Keratinocyte (primary cell): ENCODE data around the gene PCSK2. TPM values are rescaled to one million over a fixed set of nuclear protein-coding genes. Genes with fewer than 3 reads are reported as not detected.

ENCODE experiments used
- DNase-seq: peaks from one replicate; pipeline ENCODE4 v3.0.0-alpha.2; 2011; ENCODE audit warnings: low read depth, missing footprints, low spot score
- FAIRE-seq: peaks from 2 replicates; lab custom pipeline; 2011; peaks lifted over from hg19 to GRCh38; lab: Jason Lieb, UNC
- H2AFZ ChIP-seq: 2 replicates; pipeline ENCODE4 v1.6.0; 2012; ENCODE audit warnings: low read length, control low read depth, inconsistent platforms; ENCODE audit not compliant: control insufficient read depth
- H3K27ac ChIP-seq: 2 replicates; pipeline ENCODE4 v1.5.1; 2011; ENCODE audit warnings: low read length; ENCODE audit not compliant: control insufficient read depth, insufficient read depth
- H3K27me3 ChIP-seq: 3 replicates; pipeline ENCODE4 v1.6.0; 2011; ENCODE audit warnings: low read length; ENCODE audit not compliant: control insufficient read depth, insufficient read depth; ENCODE audit errors: extremely low read depth
- H3K36me3 ChIP-seq, 2 experiments: 2 replicates in 1 of 2; 3 replicates in 1 of 2; pipeline ENCODE4 v1.5.1; 2011; ENCODE audit warnings: low read length in 2 of 2, mild to moderate bottlenecking in 1 of 2; ENCODE audit not compliant: control insufficient read depth in 2 of 2, insufficient read depth in 2 of 2; ENCODE audit errors: extremely low read depth in 1 of 2
- H3K4me1 ChIP-seq: 3 replicates; pipeline ENCODE4 v1.5.1; 2011; ENCODE audit warnings: low read length; ENCODE audit not compliant: control insufficient read depth, insufficient read depth; ENCODE audit errors: extremely low read depth
- H3K4me2 ChIP-seq: 3 replicates; pipeline ENCODE4 v1.6.0; 2011; ENCODE audit warnings: low read depth, low read length; ENCODE audit not compliant: control insufficient read depth, insufficient read depth; ENCODE audit errors: extremely low read depth
- H3K4me3 ChIP-seq, 3 experiments: fragments of 200-600 bp in 1 of 3; sonication (generic) in 1 of 3; 2 replicates in 2 of 3; 3 replicates in 1 of 3; pipeline ENCODE4 v1.5.1; 2011 to 2016; ENCODE audit warnings: low read length in 3 of 3, mild to moderate bottlenecking in 3 of 3, control low read depth in 2 of 3, inconsistent platforms in 1 of 3, low read depth in 1 of 3, mixed read lengths in 1 of 3, mixed run types in 1 of 3, moderate library complexity in 1 of 3; ENCODE audit not compliant: control insufficient read depth in 2 of 3, insufficient read depth in 2 of 3; ENCODE audit errors: extremely low read depth in 1 of 3
- H3K79me2 ChIP-seq: 2 replicates; pipeline ENCODE4 v1.6.0; 2012; ENCODE audit warnings: low read length; ENCODE audit not compliant: control insufficient read depth, insufficient read depth
- H3K9ac ChIP-seq: 3 replicates; pipeline ENCODE4 v1.6.0; 2011; ENCODE audit warnings: low read length; ENCODE audit not compliant: control insufficient read depth, insufficient read depth; ENCODE audit errors: extremely low read depth
- H3K9me1 ChIP-seq: 3 replicates; pipeline ENCODE4 v1.6.0; 2011; ENCODE audit warnings: low read length; ENCODE audit not compliant: control insufficient read depth, insufficient read depth; ENCODE audit errors: extremely low read depth
- H3K9me3 ChIP-seq: 2 replicates; pipeline ENCODE4 v1.5.1; 2012; ENCODE audit warnings: low read depth, low read length; ENCODE audit not compliant: control insufficient read depth
- H4K20me1 ChIP-seq: 3 replicates; pipeline ENCODE4 v1.6.0; 2011; ENCODE audit warnings: low read length; ENCODE audit not compliant: control insufficient read depth, insufficient read depth; ENCODE audit errors: extremely low read depth
- CTCF ChIP-seq, 3 experiments: IDR thresholded peaks in 1 of 3; conservative IDR thresholded peaks in 1 of 3; optimal IDR thresholded peaks in 1 of 3; 2 replicates in 2 of 3; 3 replicates in 1 of 3; pipeline versions ENCODE3 to v1.5.1; 2011; ENCODE audit warnings: low read length in 3 of 3, mild to moderate bottlenecking in 3 of 3, moderate library complexity in 2 of 3, control low read depth in 1 of 3, inconsistent platforms in 1 of 3; ENCODE audit not compliant: insufficient read depth in 2 of 3; ENCODE audit errors: extremely low read depth in 1 of 3
- EZH2 ChIP-seq: IDR thresholded peaks from one replicate; pipeline ENCODE4 v1.6.1; 2012; ENCODE audit warnings: inconsistent platforms, mild to moderate bottlenecking, low read length, moderate library complexity
- dilution Hi-C: fragments of 300-500 bp; cut with MboI; formaldehyde crosslinking; loops from one replicate; pipeline ENCODE4 v1.7.0; 2020; ENCODE audit warnings: low sequenced_read_pairs; ENCODE audit not compliant: extremely low pct_ligation_motif_present
- polyA plus RNA-seq, 5 experiments: library from polyadenylated mRNA; depleted of rRNA in 3 of 5; stranded (reverse) in 3 of 5; stranded (forward) in 1 of 5; unstranded in 1 of 5; fragments of >200 nt; gene quantifications; 1 replicate in 1 of 5; 2 replicates in 3 of 5; 3 replicates in 1 of 5; pipeline versions ENCODE4 v1.2.1 to v1.2.3, GENCODE V29; 2011 to 2012; ENCODE audit warnings: missing spikeins in 2 of 5, low read depth in 1 of 5, low replicate concordance in 1 of 5

PCSK2 gene
- polyA plus RNA-seq, 1 donor (not counting 4 experiments of a cell fraction or from before 2014, with no cell fraction given) = not detected

GRCh38 chr20:17369506-17369905 is 142.7 kb downstream of the PCSK2 start:
- FAIRE-seq = no peak

DNA sequence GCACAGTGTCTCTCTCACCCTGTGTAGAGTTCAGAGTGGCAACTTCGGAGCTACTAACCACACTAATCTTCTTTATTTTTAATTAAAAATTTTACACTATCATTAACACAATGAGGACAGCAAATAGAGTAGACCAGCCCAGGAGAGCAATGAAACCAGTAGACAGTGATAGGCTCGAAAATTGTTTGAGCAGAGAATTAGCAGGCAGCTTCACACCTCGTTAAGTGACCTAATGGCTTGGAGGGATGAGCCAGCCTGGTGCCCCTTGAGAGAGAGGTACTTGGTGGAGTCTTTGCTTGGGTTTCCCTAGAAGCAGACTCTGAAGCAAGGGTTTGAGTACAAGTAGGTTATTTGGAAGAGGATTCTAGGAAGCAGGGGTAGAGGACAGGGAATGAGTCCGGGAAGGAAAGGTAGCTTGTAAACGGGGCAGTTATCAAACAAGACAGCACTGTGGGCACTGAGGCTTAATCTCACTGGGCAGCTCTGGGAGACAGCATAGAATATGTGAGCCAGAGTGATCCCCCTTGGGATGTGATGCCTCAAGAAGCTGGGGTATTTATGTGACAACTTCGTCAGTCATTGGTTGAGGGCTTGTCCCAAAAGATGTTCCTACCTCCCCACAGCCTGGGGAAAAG is 146.1 kb downstream of the PCSK2 start:
- H3K9me1 ChIP-seq = no peaks in the 10 kb centered on the region
- H3K36me3 ChIP-seq = no peaks in the 10 kb centered on the region
- H3K4me2 ChIP-seq = no peak overlapping the region
- H2AFZ ChIP-seq = no peak overlapping the region
- dilution Hi-C loops = no loop called here
- no peak overlapping the region for H3K4me3 ChIP-seq
- no peaks in the 10 kb centered on the region for H4K20me1 ChIP-seq
- H3K27me3 ChIP-seq = no peaks in the 10 kb centered on the region
- no peak overlapping the region for H3K27ac ChIP-seq
- no peaks in the 10 kb centered on the region for H3K9me3 ChIP-seq
- H3K79me2 ChIP-seq = no peaks in the 10 kb centered on the region
- no peak overlapping the region for H3K9ac ChIP-seq
- FAIRE-seq = no peak
- no peak for DNase-seq
- H3K4me1 ChIP-seq = no peaks in the 10 kb centered on the region
- TF ChIP-seq CTCF (optimal IDR thresholded peaks at IDR 0.05 in 1 of 3, IDR thresholded peaks at IDR 0.05 in 1 of 3, conservative IDR thresholded peaks at IDR 0.05 in 1 of 3; ENCODE audit: extremely low read depth in 1 of 3, insufficient read depth in 2 of 3, low read length in 3 of 3) (no peak), EZH2 (no peak)

More at GRCh38 chr20:17369506-17369905, 142.7 kb downstream of the PCSK2 start:
- Histone ChIP-seq H3K4me3 (no peak overlapping the region), H3K9ac (no peak overlapping the region), H3K9me3 (no peaks in the 10 kb centered on the region), H3K27me3 (no peaks in the 10 kb centered on the region), H4K20me1 (no peaks in the 10 kb centered on the region), H3K79me2 (no peaks in the 10 kb centered on the region), H3K27ac (no peak overlapping the region), H3K4me1 (no peaks in the 10 kb centered on the region), H2AFZ (no peak overlapping the region), H3K4me2 (no peak overlapping the region), H3K36me3 (no peaks in the 10 kb centered on the region), H3K9me1 (no peaks in the 10 kb centered on the region)
- no peak for DNase-seq
- TF ChIP-seq CTCF (optimal IDR thresholded peaks at IDR 0.05 in 1 of 3, IDR thresholded peaks at IDR 0.05 in 1 of 3, conservative IDR thresholded peaks at IDR 0.05 in 1 of 3; ENCODE audit: extremely low read depth in 1 of 3, insufficient read depth in 2 of 3, low read length in 3 of 3) (no peak), EZH2 (no peak)
- dilution Hi-C loops = no loop called here
